Uterus (tissue), 2 donors: ENCODE measurements around the gene CRYL1.

ENCODE experiments used
- CTCF ChIP-seq, 4 experiments: fragments of 200-600 bp in 2 of 4; fragments of 450-650 bp in 2 of 4; sonication (generic) in 2 of 4; IDR thresholded peaks; one replicate each; pipeline ENCODE4 v1.5.1; 2016 to 2019; ENCODE audit warnings: antibody characterized with exemption in 4 of 4, mild to moderate bottlenecking in 2 of 4, moderate library complexity in 1 of 4
- POLR2A ChIP-seq, 2 donors: fragments of 450-650 bp; IDR thresholded peaks; one replicate each; pipeline ENCODE4 v1.6.1; 2016; ENCODE audit warnings: antibody characterized with exemption in 2 of 2, mild to moderate bottlenecking in 1 of 2, moderate library complexity in 1 of 2

DNA sequence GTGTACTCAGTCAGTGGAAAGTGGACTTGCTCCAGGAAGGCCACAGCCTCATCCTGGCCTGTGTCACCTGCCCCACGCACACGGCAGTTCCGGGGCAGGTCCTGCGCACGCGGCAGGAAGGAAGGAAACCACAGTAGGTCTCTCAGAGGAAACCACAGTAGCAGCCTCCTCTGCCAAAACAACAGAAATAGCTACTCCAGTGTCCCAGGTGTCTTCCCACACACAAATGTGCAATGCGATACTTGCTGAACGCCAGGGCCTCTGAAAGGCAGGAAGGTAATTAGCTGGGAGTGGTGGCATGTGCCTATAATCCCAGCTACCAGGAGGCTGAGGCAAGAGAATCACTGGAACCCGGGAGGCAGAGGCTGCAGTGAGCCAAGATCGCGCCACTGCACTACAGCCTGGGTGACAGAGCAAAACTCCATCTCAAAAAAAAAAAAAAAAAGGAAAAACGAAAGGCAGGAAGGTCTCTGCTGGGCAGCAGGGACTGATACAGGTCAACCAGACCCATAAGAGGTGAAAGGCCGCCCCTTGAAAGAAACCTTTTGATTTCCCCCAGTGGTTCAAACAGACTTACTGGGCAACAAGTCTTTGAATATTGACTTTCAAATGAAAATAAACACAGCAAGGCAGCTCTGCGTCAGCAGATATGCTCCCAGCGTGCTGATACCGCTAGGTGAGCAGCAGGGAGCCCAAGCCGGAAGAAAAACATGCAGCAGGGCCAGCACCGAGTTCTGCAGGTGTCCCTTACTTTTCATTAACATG, 49.5 kb downstream of the CRYL1 start:
- no peak for TF ChIP-seq CTCF (IDR thresholded peaks at IDR 0.05)
- no peak for TF ChIP-seq POLR2A (IDR thresholded peaks at IDR 0.05)
